ENCODE data around the gene LMF1.

GRCh38 chr16:968620-969019 lies 2.2 kb downstream of the LMF1 start:
- TF ChIP-seq POLR2AphosphoS5 (IDR thresholded peaks at IDR 0.05) = no peak
- TF ChIP-seq, protein P1, sequence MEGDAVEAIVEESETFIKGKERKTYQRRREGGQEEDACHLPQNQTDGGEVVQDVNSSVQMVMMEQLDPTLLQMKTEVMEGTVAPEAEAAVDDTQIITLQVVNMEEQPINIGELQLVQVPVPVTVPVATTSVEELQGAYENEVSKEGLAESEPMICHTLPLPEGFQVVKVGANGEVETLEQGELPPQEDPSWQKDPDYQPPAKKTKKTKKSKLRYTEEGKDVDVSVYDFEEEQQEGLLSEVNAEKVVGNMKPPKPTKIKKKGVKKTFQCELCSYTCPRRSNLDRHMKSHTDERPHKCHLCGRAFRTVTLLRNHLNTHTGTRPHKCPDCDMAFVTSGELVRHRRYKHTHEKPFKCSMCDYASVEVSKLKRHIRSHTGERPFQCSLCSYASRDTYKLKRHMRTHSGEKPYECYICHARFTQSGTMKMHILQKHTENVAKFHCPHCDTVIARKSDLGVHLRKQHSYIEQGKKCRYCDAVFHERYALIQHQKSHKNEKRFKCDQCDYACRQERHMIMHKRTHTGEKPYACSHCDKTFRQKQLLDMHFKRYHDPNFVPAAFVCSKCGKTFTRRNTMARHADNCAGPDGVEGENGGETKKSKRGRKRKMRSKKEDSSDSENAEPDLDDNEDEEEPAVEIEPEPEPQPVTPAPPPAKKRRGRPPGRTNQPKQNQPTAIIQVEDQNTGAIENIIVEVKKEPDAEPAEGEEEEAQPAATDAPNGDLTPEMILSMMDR (IDR thresholded peaks at IDR 0.05) = no peak
